NCI-H82 treated with DMSO at 0.1 percent for 48 hours (cell line): ENCODE measurements around the gene NUCB1.
"Not testable (repeated sequence)": the region's sequence is repeated elsewhere in the genome, so short reads cannot be mapped to it uniquely, and the experiment has no call there.

Experiments
- DNase-seq: peaks from one replicate; lab custom pipeline; 2025; ENCODE audit not compliant: unreplicated experiment; lab: John Stamatoyannopoulos, UW

The NUCB1 gene

DNA sequence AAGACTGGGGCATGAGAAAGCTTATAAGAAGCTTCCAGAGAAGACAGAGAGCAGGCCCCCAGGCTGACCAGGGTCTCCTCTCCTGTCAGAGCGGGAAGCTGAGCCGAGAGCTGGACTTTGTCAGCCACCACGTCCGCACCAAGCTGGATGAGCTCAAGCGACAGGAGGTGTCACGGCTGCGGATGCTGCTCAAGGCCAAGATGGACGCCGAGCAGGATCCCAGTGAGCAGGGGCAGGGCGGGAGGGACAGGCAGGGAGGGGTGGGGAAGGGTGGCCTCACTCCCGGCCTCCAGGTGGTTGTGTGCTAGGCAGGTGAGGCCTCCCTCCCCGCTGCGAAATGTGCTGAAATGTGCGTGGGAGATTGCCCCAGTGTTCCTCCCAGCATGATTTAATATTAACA, 5.6 kb downstream of the NUCB1 start:
- no peak for DNase-seq

- no peak for DNase-seq
These were observed 6.2 kb downstream of the NUCB1 start for GRCh38 chr19:48906324-48906723.

GRCh38 chr19:48907671-48908070, 7.6 kb downstream of the NUCB1 start:
- DNase-seq: no peak

DNA sequence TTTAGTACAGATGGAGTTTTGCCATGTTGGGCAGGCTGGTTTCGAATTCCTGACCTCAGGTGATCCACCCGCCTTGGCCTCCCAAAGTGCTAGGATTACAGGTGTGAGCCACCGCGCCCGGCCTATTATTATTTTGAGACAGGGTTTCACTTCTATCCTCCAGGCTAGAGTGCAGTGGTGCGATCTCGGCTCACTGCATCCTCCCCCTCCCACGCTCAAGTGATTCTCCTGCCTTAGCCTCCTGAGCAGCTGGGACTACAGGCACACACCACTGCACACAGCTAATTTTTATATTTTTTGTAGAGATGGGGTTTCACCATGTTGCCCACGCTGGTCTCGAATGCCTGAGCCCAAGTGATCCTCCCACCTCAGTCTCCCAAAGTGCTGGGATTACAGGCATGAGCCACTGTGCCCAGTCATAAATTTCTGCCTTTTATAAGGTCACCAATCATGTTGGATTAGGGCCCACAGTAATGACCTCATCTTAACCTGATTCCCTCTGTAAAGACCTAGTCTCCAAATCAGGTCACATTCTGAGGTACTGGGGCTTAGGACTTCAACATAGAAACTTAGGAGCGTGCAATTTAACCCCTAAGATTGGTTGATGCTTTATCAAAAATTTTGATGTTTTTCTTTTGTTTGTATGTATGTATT, 9.4 kb downstream of the NUCB1 start:
- not testable (repeated sequence) for DNase-seq

DNA sequence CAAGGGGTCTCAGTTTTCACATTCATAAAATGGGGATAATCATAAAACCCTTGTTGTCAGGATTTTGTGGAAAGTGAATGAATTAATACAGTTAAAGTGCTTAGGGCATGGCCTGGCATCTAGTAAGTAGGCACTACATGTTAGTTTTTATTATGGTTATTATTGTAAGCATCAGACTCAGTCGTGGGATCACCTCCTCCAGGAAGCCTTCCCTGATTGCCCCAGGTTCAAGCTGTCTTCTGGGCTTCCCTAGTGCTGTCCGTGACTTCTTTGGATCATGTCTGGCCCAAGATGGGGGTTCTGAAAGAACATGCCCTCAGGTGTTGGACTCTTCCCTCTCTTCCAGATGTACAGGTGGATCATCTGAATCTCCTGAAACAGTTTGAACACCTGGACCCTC, 10.7 kb downstream of the NUCB1 start:
- no peak for DNase-seq

GRCh38 chr19:48913114-48913889, 13.2 kb downstream of the NUCB1 start:
- DNase-seq: no peak

GRCh38 chr19:48914181-48914580, 14.1 kb downstream of the NUCB1 start:
- DNase-seq: no peak

- DNase-seq: no peak
These were observed 15.6 kb downstream of the NUCB1 start for GRCh38 chr19:48915757-48916156.

DNA sequence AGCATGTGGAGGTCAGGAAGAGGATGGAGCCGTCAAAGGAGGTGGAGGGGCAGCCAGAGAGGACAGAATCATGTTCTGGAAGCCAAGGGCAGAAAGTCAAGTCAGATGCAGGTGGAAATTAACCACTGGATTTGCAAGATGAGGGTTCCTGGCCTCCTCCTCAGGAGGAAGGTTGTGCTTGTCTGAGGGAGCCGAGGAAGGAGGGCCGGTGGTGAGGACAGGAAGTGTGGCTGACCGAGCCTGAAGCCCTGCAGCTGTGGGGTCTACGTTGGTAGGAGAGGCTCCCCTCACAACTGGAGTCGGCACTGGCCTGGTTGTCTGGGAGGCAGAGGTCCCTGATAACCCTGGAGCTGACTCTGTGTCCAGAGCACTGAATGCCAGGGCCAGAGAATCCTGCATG, 18.0 kb downstream of the NUCB1 start:
- DNase-seq: no peak

GRCh38 chr19:48918801-48919247, 18.7 kb downstream of the NUCB1 start:
- no peak for DNase-seq

DNA sequence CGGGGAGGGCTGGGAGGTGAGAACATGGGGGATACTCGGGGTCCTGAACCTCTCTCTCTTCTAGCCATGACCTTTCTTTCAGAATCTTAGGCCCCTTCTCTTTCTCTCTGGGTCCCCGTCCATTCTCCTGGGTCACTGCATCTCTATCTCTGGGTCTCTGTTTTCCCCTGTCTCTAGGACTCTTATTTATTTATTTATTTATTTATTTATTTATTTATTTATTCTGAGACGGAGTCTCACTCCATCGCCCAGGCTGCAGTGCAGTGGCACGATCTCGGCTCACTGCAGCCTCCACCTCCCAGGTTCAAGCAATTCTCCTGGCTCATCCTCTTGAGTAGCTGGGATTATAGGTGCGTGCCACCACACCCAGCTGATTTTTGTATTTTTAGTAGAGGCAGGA, 19.2 kb downstream of the NUCB1 start:
- DNase-seq: not testable (repeated sequence)

GRCh38 chr19:48920949-48921348, 20.8 kb downstream of the NUCB1 start:
- no peak for DNase-seq

DNA sequence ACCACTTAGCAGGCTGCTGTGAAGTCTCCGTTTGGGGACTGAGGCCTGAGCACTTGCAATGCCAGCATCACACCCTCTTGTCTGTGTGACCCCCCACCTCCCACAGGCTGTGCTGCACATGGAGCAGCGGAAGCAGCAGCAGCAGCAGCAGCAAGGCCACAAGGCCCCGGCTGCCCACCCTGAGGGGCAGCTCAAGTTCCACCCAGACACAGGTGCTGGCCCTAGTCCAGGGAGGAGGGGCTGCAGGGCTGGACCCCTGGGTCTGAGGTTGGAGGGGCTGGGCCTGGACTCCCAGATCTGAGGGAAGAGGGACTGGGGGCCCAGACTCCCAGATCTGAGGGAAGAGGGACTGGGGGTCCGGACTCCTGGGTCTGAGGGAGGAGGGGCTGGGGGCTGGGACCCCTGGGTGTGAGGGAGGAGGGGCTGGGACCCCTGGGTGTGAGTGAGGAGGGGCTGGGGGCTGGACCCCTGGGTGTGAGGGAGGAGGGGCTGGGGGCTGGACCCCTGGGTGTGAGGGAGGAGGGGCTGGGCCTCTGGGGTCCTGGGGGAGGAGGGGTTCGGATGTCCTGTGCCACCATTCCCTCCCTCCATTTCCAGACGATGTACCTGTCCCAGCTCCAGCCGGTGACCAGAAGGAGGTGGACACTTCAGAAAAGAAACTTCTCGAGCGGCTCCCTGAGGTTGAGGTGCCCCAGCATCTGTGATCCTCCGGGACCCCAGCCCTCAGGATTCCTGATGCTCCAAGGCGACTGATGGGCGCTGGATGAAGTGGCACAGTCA, 21.8 kb downstream of the NUCB1 start:
- no peak for DNase-seq

- DNase-seq: no peak
These were observed 22.7 kb downstream of the NUCB1 start for GRCh38 chr19:48922548-48923490.

- no peak for DNase-seq
These were observed 25.2 kb downstream of the NUCB1 start for GRCh38 chr19:48925240-48925843.

DNA sequence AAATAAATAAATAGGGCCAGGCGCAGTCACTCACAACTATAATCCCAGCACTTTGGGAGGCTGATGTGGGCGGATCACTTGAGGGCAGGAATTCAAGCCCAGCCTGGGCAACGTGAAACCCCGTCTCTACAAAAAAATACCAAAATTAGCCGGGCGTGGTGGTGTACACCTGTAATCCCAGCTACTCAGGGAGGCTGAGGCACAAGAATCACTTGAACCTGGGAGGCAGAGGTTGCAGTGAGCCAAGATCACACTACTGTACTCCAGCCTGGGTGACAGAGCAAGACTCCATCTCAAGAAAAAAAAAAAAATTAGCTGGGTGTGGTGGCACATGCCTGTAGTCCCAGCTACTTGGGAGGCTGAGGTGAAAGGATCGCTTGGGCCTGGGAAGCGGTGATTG, 25.8 kb downstream of the NUCB1 start:
- DNase-seq: not testable (repeated sequence)

DNA sequence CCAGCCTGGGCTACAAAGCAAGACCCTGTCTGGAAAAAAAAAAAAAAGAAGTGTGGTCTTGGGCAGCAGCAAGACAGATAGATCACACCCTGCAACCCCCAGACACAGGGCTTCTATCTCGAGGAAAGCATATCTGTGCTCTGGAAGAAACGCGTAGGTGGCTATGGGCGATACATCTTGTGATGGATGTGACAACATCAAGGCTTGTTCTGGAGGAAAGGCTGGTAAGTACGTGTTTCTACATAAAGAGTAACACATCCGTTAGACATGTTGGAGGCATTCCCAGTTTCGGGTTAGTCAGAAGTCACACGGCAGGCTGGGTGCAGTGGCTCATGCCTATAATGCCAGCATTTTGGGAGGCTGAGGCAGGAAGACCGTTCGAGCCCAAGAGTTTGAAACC, 26.8 kb downstream of the NUCB1 start:
- no peak for DNase-seq

DNA sequence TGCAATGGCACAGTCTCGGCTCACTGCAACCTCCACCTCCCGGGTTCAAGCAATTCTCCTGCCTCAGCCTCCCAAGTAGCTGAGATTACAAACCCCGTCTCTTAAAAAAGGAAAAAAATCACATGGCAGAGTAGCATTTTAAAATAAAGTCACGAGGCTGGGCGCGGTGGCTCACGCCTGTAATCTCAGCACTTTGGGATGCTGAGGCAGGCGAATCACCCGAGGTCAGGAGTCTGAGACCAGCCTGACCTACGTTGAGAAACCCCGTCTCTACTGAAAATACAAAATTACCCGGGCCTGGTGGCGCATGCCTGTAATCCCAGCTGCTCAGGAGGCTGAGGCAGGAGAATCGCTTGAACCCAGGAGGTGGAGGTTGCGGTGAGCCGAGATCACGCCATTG, 27.6 kb downstream of the NUCB1 start:
- DNase-seq: not testable (repeated sequence)

DNA sequence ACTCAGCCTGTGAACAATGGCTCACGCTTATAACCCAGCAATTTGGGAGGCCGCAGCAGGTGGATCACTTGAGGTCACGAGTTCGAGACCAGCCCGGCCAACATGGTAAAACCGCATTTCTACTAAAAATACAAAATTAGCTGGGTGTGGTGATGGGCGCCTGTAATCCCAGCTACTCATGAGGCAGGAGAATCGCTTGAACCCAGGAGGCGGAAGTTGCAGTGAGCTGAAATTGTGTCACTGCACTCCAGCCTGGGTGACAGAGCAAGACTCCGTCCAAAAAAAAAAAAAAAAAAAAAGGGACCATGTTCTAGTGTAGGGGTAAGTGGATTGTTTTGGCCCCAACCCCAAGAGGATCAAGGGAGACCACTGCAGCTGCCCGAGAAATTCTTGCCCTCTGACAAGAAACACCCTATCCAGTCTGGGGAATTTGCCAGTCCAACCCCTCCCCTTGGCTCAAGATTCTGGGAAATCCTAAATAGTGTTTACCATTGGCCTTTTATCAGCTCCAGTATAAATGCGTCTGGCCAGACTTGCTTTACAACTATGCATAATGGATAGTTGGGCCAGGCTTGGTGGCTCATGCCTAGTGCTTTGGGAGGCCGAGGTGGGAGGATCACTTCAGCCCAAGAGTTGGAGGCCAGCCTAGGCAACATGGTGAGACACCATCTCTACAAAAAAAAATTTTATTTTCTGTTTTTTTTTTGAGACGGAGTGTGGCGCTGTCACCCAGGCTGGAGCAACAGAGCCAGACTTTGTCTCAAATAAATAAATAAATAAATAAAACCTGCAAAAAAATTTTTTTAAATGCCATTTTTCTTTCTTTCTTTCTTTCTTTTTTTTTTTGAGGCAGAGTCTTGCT, 28.3 kb downstream of the NUCB1 start:
- no peak for DNase-seq
